Measurements from ENCODE around the gene FIGNL2.
"Not testable (repeated sequence)": the region's sequence is repeated elsewhere in the genome, so short reads cannot be mapped to it uniquely, and the experiment has no call there.

Gene FIGNL2

GRCh38 chr12:51806896-51807295 is 41.6 kb downstream of the FIGNL2 start:
- no peak for TF ChIP-seq CTCF (conservative IDR thresholded peaks at IDR 0.05)
- no peak for TF ChIP-seq ZFX (IDR thresholded peaks at IDR 0.05)
- H3K27ac ChIP-seq = no peak overlapping the region

GRCh38 chr12:51801027-51801426 is 47.5 kb downstream of the FIGNL2 start:
- no peak overlapping the region for H3K27ac ChIP-seq
- TF ChIP-seq ZFX (IDR thresholded peaks at IDR 0.05) (no peak), CTCF (conservative IDR thresholded peaks at IDR 0.05) (no peak)

- no peak for TF ChIP-seq ZFX (IDR thresholded peaks at IDR 0.05)
- no peak for TF ChIP-seq CTCF (conservative IDR thresholded peaks at IDR 0.05)
- H3K27ac ChIP-seq = no peak overlapping the region
These were observed 50.0 kb downstream of the FIGNL2 start for GRCh38 chr12:51798501-51798900.

GRCh38 chr12:51798051-51798450 is 50.5 kb downstream of the FIGNL2 start:
- H3K27ac ChIP-seq = not testable (repeated sequence)

- H3K27ac ChIP-seq = no peak overlapping the region
- no peak for TF ChIP-seq CTCF (conservative IDR thresholded peaks at IDR 0.05)
- no peak for TF ChIP-seq ZFX (IDR thresholded peaks at IDR 0.05)
These were observed 51.2 kb downstream of the FIGNL2 start for GRCh38 chr12:51797301-51797700.

GRCh38 chr12:51793201-51793600 is 55.3 kb downstream of the FIGNL2 start:
- H3K27ac ChIP-seq = no peak overlapping the region
- TF ChIP-seq CTCF (conservative IDR thresholded peaks at IDR 0.05) (no peak), ZFX (IDR thresholded peaks at IDR 0.05) (no peak)

- no peak for TF ChIP-seq ZFX (IDR thresholded peaks at IDR 0.05)
- TF ChIP-seq CTCF (conservative IDR thresholded peaks at IDR 0.05) = no peak
- H3K27ac ChIP-seq = no peak overlapping the region
These were observed 56.1 kb downstream of the FIGNL2 start for GRCh38 chr12:51792417-51792816.

GRCh38 chr12:51788876-51789275 is 59.6 kb downstream of the FIGNL2 start:
- no peak overlapping the region for H3K27ac ChIP-seq
- TF ChIP-seq CTCF (conservative IDR thresholded peaks at IDR 0.05) = no peak
- TF ChIP-seq ZFX (IDR thresholded peaks at IDR 0.05) = no peak
